DND-41 (cell line): ENCODE results near the gene ONECUT1.

Experiments used
- CTCF ChIP-seq: IDR thresholded peaks from 2 replicates; pipeline ENCODE4 v1.5.1; 2012; ENCODE audit warnings: borderline replicate concordance, low read length, moderate library complexity, mild to moderate bottlenecking; ENCODE audit not compliant: poor library complexity, severe bottlenecking; ENCODE audit errors: extremely low read depth
- EZH2 ChIP-seq: IDR thresholded peaks from 3 replicates; pipeline ENCODE4 v1.6.1; 2012; ENCODE audit warnings: borderline replicate concordance, low read depth, mild to moderate bottlenecking, moderate library complexity, low read length, inconsistent platforms; ENCODE audit not compliant: severe bottlenecking

GRCh38 chr15:52834379-52834778, 44.2 kb upstream of the ONECUT1 start:
- TF ChIP-seq CTCF (no peak), EZH2 (no peak)
